A549 treated with AZD9567 at 1 μM for 4 hours (cell line): ENCODE results near the gene TMEM117. TPM values are rescaled to one million over a fixed set of nuclear protein-coding genes. Genes with fewer than 3 reads are reported as not detected.

ENCODE experiments used
- total RNA-seq: library from RNA; stranded (reverse); fragments of 200-300 nt; extraction: Qiagen RNA extraction; gene quantifications from 5 replicates; pipeline ENCODE4 v1.2.3, GENCODE V29; 2022; ENCODE audit not compliant: insufficient read depth

TMEM117 gene
- total RNA-seq: 1.5 to 2.8 TPM (median 2.1 TPM) in 5 replicates

GRCh38 chr12:43835656-43836474 lies at the start of gene TMEM117:
TMEM117 (plus strand) TSS chr12:43836081.

GRCh38 chr12:43805860-43806736 lies 29.8 kb upstream of the TMEM117 start, which contains the start of gene TWF1:
TWF1 (minus strand) TSS chr12:43806317; CDS start chr12:43806245, 72 bp downstream.

Other genes with a start within 250 kb of the TMEM117 start
- gene PUS7L, start 77.3 kb upstream of the TMEM117 start, total RNA-seq: 3.4 to 7.2 TPM (median 4.2 TPM) in 5 replicates
- 3.4 to 4.9 TPM (median 4.1 TPM) in 5 replicates for gene IRAK4, start 77.1 kb upstream of the TMEM117 start, total RNA-seq
- 68.3 to 83.3 TPM (median 73.8 TPM) in 5 replicates for gene TWF1, start 29.8 kb upstream of the TMEM117 start, total RNA-seq